NT2/D1 (cell line): Measurements from ENCODE around the gene ELMO1.

Source experiments
- SUZ12 ChIP-seq: IDR thresholded peaks from 2 replicates; pipeline ENCODE4 v1.6.1; 2011; ENCODE audit not compliant: insufficient read length, insufficient read depth; ENCODE audit errors: extremely low read depth
- ZNF274 ChIP-seq: IDR thresholded peaks from 2 replicates; pipeline ENCODE4 v1.6.1; 2011; ENCODE audit warnings: mild to moderate bottlenecking, low read depth, low read length

DNA sequence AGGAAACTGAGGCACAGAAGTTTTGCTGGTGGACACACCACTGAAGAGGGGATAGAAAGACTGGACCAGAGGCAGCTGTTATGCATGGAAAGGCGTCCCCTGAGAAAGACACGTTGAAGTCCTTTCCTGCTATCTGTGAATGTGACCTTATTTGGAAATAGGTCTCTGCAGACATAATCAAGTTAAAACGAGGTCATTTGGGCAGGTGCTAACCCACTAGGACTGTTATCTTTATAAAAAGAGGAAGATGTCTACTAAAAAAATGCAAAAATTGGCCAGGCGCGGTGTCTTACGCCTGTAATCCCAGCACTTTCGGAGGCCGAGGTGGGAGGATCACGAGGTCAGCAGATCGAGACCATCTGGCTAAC, 31.6 kb downstream of the ELMO1 start:
- no peak for TF ChIP-seq ZNF274
- TF ChIP-seq SUZ12 = no peak
